Fibroblast of upper back skin (primary cell): Measurements from ENCODE around the gene ARPC4.

Experiments used
- DNase-seq: peaks from one replicate; pipeline ENCODE4 v3.0.0-alpha.2; 2013

ARPC4 gene

DNA sequence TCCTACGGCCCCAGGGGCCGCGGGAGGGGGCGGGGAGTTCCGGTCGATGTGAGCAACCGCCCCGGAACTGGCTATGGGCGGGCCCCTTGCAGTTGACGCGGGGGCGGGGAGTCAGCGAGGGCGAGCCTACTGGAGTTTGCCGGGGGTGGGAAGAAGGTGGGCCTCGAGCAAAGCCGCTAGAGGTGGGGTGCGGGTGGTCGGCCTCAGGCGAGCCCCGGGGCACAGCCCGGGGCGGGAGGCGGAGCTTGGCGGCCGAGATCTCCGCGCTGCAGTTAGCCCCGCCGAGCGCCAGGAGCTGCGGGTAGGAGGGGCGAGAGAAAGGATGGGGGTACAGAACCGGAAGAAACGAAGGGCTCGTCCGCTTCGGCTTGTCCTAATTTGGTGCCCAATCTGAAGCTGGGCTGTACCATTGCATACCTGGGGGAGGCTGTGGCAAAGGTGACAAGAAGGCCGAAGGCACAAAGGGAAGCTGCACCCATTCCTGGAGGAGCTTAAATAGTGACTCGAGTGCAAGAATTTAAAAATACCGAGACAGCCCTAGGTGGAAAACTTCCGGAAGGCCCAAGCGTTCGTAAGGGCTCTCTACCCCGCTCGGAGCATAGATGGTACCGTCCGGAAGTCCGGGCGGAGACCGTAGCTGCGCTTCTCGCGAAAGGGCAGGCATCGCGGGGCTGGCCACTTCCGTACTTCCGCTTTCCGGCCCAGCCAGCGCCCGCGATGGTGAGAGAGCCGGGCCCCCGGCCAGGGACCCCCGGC is at the start of gene ARPC4, which contains the start of gene TADA3:
Gene ARPC4, plus strand, starts transcription at position 678 of the 756 bp plus-strand sequence. Its CDS starts 40 bp downstream, at position 718.
Gene TADA3, minus strand, starts transcription at position 69 of the 756 bp plus-strand sequence. CDS start 1,007 bp downstream, outside the sequence.
- peak; percentile 97 for DNase-seq

DNA sequence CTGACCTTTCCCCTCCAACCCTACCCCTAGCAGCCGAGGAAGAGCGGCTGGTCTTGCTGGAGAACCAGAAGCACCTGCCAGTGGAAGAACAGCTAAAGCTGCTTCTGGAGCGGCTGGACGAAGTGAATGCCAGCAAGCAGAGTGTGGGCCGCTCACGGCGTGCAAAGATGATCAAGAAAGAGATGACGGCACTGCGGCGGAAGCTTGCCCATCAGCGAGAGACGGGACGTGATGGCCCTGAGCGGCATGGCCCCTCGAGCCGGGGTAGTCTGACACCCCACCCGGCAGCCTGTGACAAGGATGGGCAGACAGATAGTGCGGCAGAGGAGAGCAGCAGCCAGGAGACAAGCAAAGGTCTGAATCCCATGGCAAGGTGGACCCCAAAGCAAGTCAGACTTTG is 49.3 kb upstream of the ARPC4 start:
- no peak for DNase-seq

DNA sequence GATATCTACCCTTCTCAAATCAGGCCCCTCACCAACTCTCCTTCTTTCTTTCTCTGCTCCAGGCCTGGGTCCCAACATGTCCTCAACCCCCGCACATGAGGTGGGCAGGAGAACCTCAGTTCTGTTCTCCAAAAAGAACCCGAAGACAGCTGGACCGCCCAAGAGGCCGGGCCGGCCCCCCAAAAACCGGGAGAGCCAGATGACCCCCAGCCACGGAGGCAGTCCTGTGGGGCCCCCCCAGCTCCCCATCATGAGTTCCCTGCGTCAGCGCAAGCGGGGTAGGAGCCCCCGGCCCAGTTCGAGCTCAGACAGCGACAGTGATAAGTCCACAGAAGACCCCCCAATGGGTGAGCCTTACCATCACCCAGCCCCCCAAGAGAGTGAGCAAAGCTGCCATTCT is 48.7 kb upstream of the ARPC4 start:
- no peak for DNase-seq

DNA sequence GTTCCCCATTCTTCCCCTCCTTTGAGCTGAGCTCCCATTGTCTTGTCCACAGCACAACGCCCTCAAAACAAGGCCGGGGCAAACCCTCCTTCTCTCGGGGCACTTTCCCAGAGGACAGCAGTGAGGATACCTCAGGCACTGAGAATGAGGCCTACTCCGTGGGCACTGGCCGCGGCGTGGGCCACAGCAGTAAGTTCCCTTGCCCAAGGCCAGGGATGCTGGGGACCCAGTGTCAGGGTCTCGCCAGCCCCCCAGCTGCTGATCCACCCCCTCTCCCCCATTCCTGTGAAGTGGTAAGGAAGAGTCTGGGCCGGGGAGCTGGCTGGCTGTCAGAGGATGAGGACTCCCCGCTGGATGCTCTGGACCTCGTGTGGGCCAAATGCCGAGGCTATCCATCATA is 47.4 kb upstream of the ARPC4 start:
- no peak for DNase-seq

DNA sequence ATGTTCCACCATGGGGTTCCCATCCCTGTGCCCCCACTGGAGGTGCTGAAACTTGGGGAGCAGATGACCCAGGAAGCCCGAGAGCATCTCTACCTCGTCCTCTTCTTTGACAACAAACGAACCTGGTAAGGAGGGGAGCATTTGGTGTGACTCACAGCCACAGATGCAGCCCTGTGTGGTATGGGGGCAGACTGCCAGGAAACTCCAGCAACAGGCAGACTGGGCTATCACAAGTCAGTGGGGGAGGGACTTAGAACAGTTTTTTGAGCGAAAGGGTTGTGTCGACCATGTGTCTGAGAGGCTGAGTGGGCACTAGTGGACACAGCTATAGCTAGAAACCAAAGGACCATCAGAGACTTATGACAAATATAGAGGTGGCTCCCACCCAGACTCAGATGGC is 46.6 kb upstream of the ARPC4 start:
- DNase-seq: peak; percentile 87

DNA sequence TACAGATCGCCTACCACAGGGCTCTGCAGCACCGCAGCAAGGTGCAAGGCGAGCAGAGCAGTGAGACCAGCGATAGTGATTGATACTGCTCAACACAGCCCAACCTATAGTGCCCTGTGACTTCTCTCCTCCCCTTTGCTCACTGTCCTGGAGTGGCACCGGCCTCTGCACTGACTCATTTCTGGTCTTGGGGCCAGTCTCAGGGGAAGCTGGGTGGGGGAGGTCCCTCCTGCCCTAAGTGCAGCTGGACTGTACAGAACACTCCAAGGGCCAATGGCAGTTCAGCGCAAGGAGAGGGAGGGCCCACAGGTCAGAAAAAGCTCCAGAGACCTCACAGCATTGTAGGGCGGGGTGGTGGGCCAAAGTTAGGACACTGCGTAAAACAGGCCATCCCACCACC is 45.6 kb upstream of the ARPC4 start:
- DNase-seq: peak; percentile 13

DNA sequence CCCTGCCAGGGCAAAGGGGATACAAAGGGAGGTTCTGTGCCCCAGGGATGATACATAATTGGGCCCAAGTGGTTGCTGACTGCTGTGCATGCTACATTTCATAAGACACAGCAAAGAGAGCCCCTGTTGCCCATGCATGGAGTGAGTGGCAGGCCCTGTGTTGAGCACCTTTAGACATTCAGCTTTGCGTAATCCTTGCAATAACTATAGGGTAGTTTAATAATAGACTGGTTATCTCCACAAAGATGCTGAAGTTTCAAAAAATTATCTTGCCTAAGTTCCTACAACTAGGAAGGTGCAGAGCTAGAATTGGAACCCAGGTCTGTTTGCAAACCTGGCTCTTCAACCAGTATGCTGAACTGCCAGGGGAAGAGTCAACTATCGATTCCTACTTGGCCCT is 44.9 kb upstream of the ARPC4 start:
- no peak for DNase-seq

DNA sequence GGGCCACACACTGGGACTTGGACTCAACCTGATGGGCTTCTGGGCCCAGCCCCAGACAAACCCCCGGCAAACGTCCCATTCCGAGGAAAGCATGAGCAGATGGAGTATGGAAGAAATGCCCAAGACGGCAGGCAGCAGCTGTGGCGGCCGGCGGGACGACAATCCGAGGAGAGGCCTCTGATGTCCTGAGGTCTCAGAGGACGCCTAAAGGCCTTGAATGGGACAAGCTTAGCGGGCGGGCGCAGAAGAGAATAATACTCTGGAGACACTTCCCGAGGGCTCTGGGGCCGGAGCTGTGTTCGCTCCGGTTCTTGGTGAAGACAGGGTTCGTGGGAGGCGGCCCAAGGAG is 43.6 kb upstream of the ARPC4 start:
- DNase-seq: no peak

DNA sequence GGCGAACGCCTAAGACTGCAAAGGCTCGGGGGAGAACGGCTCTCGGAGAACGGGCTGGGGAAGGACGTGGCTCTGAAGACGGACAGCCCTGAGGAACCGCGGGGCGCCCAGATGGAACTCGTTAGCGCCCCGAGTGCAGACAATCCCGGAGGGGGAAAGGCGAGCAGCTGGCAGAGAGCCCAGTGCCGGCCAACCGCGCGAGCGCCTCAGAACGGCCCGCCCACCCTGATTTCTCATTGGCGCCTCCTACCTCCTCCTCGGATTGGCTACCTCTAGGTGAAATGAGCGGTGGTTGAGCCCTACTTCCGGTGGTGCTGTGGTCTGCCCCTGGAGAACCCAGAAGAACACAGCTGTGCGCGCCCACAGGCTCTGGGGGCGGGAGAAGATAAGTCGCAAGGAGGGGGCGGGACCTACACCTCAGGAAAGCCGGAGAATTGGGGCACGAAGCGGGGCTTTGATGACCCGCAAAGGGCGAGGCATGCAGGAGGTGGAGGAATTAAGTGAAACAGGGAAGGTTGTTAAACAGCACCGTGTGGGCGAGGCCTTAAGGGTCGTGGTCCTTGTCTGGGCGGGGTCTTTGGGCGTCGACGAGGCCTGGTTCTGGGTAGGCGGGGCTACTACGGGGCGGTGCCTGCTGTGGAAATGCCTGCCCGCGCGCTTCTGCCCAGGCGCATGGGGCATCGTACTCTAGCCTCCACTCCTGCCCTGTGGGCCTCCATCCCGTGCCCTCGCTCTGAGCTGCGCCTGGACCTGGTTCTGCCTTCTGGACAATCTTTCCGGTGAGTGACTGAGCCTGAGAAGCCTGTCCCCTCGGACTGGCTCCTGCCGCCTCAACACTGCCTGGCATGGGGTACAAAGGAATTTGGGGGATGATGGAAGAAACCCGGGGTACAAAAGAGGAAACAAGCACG is 43.0 kb upstream of the ARPC4 start, which contains the start of gene OGG1:
Gene OGG1, plus strand, starts transcription at position 308 of the 911 bp plus-strand sequence. Its CDS starts 335 bp downstream, at position 643.
- peak; percentile 99 for DNase-seq

DNA sequence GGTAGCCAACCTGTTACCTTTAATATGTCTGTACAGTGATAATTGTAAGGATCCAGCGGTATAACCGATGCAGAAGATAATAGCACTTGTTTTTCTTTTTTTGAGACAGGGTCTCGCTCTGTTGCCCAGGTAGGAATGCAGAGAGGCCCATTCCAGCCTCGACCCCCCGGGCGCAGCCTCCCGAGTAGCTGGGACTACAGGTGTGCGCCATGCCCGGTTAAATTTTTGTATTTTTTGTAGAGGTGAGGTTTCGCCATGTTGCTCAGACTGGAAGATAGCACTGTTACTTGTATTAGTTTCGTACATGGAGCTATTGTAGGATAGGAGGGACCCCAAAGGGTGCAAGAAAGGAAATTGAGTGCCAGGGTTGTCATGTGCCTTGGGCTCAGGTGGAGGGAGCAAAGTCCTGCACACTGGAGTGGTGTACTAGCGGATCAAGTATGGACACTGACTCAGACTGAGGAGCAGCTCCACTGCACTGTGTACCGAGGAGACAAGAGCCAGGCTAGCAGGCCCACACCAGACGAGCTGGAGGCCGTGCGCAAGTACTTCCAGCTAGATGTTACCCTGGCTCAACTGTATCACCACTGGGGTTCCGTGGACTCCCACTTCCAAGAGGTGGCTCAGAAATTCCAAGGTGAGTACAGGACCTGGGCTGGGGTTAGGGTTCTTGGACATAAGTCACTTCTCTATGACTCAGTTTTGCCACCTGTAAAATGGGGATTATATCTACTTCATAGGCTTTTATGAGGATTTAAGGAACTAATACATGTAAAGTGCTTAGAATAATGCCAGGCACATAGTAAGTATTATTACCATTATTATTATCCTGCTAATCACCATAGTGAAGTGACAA is 42.1 kb upstream of the ARPC4 start:
- no peak for DNase-seq

DNA sequence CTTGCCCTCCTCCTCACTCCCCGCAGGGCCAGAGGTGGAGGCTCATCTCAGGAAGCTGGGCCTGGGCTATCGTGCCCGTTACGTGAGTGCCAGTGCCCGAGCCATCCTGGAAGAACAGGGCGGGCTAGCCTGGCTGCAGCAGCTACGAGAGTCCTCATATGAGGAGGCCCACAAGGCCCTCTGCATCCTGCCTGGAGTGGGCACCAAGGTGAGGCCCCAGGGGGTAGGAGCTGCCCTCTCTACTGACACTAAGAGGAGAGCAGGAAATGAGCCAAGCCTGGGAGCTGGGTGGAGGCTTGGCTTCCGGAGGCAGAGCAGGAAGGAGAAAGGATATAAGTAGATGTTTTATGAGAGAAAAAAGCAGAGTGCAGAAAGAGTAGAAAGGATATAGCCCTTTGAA is 38.2 kb upstream of the ARPC4 start:
- DNase-seq: no peak

DNA sequence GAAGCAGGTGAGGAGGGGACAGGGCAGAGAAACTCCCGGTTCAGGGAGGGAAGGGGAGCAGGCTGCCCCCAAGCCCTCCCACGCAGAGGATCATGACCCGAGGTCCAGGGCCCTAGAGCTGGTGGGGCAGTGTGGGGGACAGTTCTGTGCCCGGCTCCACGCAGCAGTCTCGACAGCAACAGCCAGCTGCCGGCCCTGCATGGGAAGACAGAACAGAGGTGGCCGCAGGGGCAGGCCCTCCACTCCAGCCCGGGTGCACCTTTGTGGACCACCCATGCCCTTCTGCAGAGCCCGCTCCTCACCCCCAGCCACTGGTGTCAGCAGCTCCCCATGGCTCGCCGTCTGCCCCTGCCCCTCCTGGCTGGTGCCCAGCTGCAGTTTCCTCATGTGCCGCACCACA is 35.5 kb upstream of the ARPC4 start:
- no peak for DNase-seq

DNA sequence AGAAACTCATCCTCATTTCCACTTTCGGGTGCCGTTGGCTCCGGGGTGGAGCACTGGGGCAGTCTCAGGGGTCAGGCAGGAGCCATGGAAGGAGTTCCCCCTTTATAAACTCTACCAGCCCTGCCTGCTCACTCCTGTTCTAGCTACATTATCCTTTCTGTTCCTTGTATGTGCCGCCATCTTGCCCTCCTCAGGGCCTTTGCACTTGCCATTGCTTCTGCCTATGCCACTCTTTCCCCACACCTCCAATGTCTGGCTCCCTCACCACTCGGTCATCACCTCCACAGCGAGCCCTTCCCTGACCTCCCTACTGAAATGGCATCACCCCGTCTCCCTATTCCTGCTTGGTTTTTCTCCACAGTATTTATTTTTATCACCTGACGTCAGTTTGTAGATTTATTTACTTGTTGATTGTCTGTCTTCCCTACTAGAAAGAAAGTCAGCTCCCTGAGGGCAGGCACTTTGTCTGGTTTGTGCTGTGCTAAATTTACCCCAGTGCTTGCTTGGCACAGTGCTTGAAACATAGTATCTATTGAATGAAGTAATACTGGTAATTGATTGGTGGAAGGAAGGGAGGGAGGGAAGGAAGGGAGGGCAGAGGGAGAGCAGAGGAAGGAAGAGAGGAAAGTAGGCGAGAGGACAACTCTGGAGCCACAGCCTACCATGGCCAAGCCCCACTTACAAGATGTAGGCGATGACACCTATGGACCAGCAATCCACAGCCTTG is 31.9 kb upstream of the ARPC4 start:
- no peak for DNase-seq

DNA sequence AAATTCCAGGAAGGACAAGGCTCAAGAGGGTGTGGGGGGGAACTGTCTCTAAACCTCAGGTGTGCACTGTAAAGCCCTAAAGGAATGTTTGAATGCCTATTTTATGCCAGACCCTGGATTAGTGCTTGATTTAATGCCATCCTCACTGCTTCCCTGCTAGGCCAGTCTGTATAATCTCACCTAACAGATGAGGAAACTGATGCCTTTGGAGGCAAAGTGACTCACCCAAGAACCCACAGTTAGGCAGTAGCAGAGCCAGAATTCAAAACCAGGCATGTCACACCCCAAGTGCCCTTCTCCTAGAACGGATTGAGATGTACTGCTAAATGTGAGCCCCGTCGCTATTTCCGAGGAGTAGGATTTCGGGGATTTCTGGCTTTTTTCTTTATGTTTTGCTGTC is 31.0 kb upstream of the ARPC4 start:
- DNase-seq: no peak

DNA sequence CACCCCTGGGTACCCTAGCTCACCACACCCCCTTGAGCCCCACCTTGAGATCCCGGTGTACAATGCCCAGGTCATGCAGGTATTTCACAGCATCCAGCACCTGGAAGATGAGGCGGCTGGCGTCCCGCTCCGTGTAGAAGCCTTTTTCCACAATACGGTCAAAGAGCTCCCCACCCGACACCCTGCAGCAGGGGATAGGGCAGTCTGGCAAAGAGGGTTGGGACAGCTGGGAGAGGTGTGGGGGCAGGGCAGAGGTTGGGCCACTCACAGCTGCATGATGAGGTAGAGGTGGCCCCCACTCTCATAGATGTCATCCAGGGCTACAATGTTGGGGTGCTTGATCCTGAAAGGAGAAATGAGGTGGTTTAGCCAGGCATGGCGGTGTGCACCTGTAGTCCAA is 30.0 kb upstream of the ARPC4 start:
- DNase-seq: no peak

DNA sequence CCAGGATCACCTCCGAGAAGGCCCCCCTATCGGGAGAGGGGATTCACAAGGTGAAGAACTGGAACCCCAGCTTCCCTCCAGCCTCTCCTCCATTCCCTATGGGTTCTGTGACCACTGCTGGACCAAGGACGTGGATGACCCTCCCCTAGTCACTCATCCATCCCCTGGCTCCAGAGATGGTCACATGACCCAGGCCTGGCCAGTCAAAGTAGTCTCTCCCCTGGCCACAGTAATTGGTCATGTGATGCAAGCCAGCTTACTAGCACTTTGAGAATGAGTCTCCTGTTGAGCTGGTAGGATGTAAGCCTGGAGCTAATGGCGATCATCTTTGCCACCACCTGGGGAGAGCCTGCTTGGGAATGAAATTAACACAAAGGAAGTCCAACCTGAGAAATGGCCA is 27.0 kb upstream of the ARPC4 start:
- no peak for DNase-seq

DNA sequence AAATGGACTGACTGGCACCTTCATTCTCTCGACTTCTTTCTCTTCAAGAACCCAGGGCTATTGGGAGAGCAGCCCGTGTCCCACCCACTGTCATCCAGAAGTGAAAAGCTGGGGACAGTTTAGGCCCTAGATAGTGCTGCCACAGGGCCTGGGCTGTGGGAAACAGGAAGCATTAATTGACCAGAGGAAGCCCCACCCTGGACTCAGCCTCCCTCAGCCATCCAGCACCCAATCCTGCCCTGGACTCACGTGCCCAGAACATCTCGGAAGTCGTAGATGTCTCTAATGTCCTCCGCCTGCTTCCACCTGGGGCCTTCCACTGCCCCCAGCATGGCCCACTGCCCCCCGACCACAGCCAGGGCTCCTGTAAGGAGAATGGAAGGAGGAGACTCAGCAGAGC is 25.5 kb upstream of the ARPC4 start:
- DNase-seq: no peak

DNA sequence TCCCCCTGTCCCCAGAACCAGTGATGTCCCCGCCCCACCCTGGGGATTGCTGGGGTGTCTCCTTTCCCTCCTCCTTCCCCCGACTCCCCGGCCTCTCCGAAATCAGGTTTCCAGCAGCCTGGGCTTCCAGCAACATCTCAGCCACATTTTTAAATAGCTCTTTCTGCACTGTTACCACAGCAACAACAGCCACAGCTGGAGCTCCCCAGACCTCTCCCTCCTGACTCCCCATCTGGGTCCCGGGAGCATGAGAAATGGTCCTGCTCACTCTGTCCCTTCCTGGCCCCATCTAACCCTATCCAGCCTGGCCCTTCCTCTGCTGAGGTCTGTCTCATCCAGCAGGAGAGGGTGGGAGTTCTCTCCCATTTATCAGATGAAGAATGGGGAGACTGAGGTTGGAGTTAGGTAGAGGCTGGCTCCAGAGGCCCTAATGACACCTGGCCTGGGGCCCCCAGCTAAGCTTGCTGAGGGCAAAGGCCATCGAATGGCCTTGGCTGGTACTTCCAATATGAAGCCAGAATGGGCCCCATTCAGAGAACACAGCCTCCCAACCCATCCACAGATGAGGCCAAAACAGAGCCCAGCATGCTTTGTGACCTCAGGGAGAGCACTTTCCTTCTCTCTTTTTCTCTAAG is 24.6 kb upstream of the ARPC4 start:
- DNase-seq: no peak

DNA sequence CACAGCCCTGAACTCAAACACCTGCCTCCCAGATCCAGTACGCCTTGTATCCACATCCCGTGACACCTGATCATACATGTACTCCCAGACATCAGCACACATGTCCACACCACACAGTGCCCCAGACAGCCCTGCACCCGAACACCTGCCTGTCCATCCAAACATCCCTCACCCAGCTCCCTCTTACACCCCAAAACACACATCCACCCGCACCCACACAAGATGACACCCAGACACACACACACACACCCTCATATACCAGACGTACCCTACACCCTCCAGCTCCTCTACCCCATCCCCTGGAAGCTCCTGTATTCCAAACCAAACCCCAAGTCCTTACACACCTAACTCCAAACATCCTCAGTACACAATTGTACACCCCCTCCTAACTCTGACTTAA is 23.9 kb upstream of the ARPC4 start:
- DNase-seq: no peak

DNA sequence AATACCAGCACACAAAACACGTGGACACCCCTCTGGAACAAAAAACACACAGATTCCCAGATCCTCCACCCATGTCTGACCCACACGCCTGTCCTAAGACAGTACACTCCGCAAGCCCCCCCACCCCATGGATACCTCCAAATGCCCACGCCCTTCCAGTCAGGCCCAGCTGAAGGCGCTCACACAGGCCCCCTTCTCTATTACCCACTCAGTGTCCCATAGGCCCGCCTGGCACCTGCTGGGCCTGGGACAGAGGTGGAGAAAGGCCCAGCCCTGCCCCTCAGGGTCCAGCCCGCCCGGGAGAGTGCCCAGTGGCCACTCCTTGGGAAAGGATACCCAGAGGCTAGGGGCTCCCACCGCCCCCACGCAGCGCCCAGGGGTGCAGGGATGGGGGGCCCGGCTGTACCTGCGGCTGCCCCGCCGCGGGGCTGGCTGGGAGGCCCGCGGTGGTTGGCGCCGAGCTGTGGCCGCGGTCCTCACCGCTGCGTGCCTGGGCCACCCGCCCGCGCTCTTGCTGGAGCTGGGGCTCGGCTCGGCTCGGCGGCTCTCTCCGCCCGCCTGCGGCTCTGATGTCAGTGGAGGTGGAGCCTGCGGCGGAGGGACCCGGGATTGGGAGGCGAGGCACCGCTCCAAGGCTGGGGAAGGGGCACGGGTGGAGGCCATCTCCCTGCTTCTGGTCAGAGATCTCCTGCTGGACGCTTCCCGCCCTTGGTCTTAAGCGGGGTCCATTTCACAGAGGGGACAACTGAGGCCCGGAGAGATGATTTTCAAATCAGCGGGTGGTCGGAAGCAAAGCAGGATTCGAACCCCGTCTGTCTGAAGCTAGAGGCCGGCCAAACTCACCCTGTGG is 23.2 kb upstream of the ARPC4 start, which contains the start of gene CAMK1:
Gene CAMK1, minus strand, starts transcription at position 522 of the 850 bp plus-strand sequence. CDS start 2,198 bp downstream, outside the sequence.
- peak; percentile 68 for DNase-seq
